DMS 273 (cell line): ENCODE data around the gene JADE1.

Source experiments
- DNase-seq: peaks from one replicate; lab custom pipeline; 2025; ENCODE audit not compliant: unreplicated experiment; lab: John Stamatoyannopoulos, UW

JADE1 gene

GRCh38 chr4:128840711-128841318, 31.3 kb downstream of the JADE1 start:
- no peak for DNase-seq

GRCh38 chr4:128841402-128841801, 31.9 kb downstream of the JADE1 start:
- DNase-seq = no peak

GRCh38 chr4:128844931-128845330, 35.4 kb downstream of the JADE1 start:
- DNase-seq = no peak

- no peak for DNase-seq
Observed at GRCh38 chr4:128846063-128846462, 36.6 kb downstream of the JADE1 start.

- no peak for DNase-seq
Observed at GRCh38 chr4:128847082-128847724, 37.7 kb downstream of the JADE1 start.

GRCh38 chr4:128848461-128848860, 39.0 kb downstream of the JADE1 start:
- no peak for DNase-seq

GRCh38 chr4:128850252-128850651, 40.8 kb downstream of the JADE1 start:
- DNase-seq = no peak

GRCh38 chr4:128853741-128854140, 44.2 kb downstream of the JADE1 start:
- DNase-seq = no peak

- no peak for DNase-seq
Observed at GRCh38 chr4:128854433-128854832, 44.9 kb downstream of the JADE1 start.

GRCh38 chr4:128855621-128856020, 46.1 kb downstream of the JADE1 start:
- DNase-seq = no peak

GRCh38 chr4:128856246-128856645, 46.7 kb downstream of the JADE1 start:
- DNase-seq = no peak

GRCh38 chr4:128858879-128859671, 49.6 kb downstream of the JADE1 start:
- no peak for DNase-seq

GRCh38 chr4:128859887-128860677, 50.6 kb downstream of the JADE1 start:
- no peak for DNase-seq

GRCh38 chr4:128861856-128862518, 52.5 kb downstream of the JADE1 start:
- no peak for DNase-seq

- DNase-seq = no peak
Observed at GRCh38 chr4:128862608-128863311, 53.3 kb downstream of the JADE1 start.

GRCh38 chr4:128863312-128864075, 54.0 kb downstream of the JADE1 start:
- DNase-seq = peak; percentile 78

GRCh38 chr4:128865132-128865531, 55.6 kb downstream of the JADE1 start:
- no peak for DNase-seq

GRCh38 chr4:128866269-128866668, 56.8 kb downstream of the JADE1 start:
- no peak for DNase-seq

GRCh38 chr4:128866691-128867090, 57.2 kb downstream of the JADE1 start:
- DNase-seq = no peak
